HG03025 (cell line): ENCODE measurements around the gene RER1.

Experiments
- ATAC-seq: cut with Tn5 transposase; IDR thresholded peaks from one replicate; pipeline ENCODE4 v1.9.1; 2021; ENCODE audit warnings: mild to moderate bottlenecking, moderate library complexity; ENCODE audit not compliant: unreplicated experiment, low FRiP score

Gene RER1

GRCh38 chr1:2391041-2391930 is at the start of gene RER1, which contains the start of gene MORN1:
Gene RER1 (plus strand): TSS chr1:2391841. CDS start chr1:2395791, 3,950 bp downstream.
Gene MORN1 (minus strand): TSS chr1:2391554. CDS start chr1:2391533, 21 bp downstream.
- ATAC-seq: peak; percentile 87

GRCh38 chr1:2342384-2343022 is 49.1 kb upstream of the RER1 start:
- ATAC-seq: no peak

GRCh38 chr1:2343023-2343935 is 48.4 kb upstream of the RER1 start:
- no peak for ATAC-seq

- ATAC-seq: no peak
Measured at GRCh38 chr1:2344121-2344681, 47.4 kb upstream of the RER1 start.

GRCh38 chr1:2344744-2345296 is 46.8 kb upstream of the RER1 start:
- ATAC-seq: no peak

GRCh38 chr1:2345297-2346075 is 46.2 kb upstream of the RER1 start:
- ATAC-seq: no peak

GRCh38 chr1:2346691-2347408 is 44.8 kb upstream of the RER1 start:
- no peak for ATAC-seq

- no peak for ATAC-seq
Measured at GRCh38 chr1:2347409-2347785, 44.2 kb upstream of the RER1 start.

GRCh38 chr1:2347896-2348295 is 43.7 kb upstream of the RER1 start:
- ATAC-seq: no peak

GRCh38 chr1:2348346-2349325 is 43.0 kb upstream of the RER1 start:
- no peak for ATAC-seq

- ATAC-seq: no peak
Measured at GRCh38 chr1:2349806-2350205, 41.8 kb upstream of the RER1 start.

- no peak for ATAC-seq
Measured at GRCh38 chr1:2350501-2350900, 41.1 kb upstream of the RER1 start.

- ATAC-seq: no peak
Measured at GRCh38 chr1:2350911-2351655, 40.6 kb upstream of the RER1 start.

- ATAC-seq: no peak
Measured at GRCh38 chr1:2351723-2352122, 39.9 kb upstream of the RER1 start.

GRCh38 chr1:2352341-2352896 is 39.2 kb upstream of the RER1 start:
- no peak for ATAC-seq

- no peak for ATAC-seq
Measured at GRCh38 chr1:2352897-2353550, 38.6 kb upstream of the RER1 start.
